GM08714 (cell line): ENCODE measurements around the gene MBOAT2.
"Not testable (repeated sequence)": the region's sequence is repeated elsewhere in the genome, so short reads cannot be mapped to it uniquely, and the experiment has no call there.

Source experiments
- H3K4me3 ChIP-seq: fragments of 200-500 bp; sonication (Bioruptor generic); 2 replicates; pipeline ENCODE4 v1.5.1; 2014; ENCODE audit warnings: mild to moderate bottlenecking, low read length, inconsistent platforms
- ZNF274 ChIP-seq: IDR thresholded peaks from 2 replicates; pipeline ENCODE4 v1.6.1; 2012; ENCODE audit warnings: mild to moderate bottlenecking, low read depth, low read length

Gene MBOAT2

GRCh38 chr2:8966123-8966908 lies 37.2 kb downstream of the MBOAT2 start:
- H3K4me3 ChIP-seq, result no peak overlapping the region
- TF ChIP-seq ZNF274, result no peak

- TF ChIP-seq ZNF274, result no peak
Measured at GRCh38 chr2:8965216-8965969, 38.1 kb downstream of the MBOAT2 start.

GRCh38 chr2:8962890-8963289 lies 40.6 kb downstream of the MBOAT2 start:
- H3K4me3 ChIP-seq, result no peak overlapping the region
- no peak for TF ChIP-seq ZNF274

More at GRCh38 chr2:8965216-8965969, 38.1 kb downstream of the MBOAT2 start:
- H3K4me3 ChIP-seq, result no peak overlapping the region

- no peak for TF ChIP-seq ZNF274
- H3K4me3 ChIP-seq, result no peak overlapping the region
Measured at GRCh38 chr2:8957628-8958027, 45.9 kb downstream of the MBOAT2 start.

- TF ChIP-seq ZNF274, result no peak
Measured at GRCh38 chr2:8956774-8957173, 46.7 kb downstream of the MBOAT2 start.

GRCh38 chr2:8954990-8955389 lies 48.5 kb downstream of the MBOAT2 start:
- TF ChIP-seq ZNF274, result no peak
- H3K4me3 ChIP-seq, result no peak overlapping the region

More at GRCh38 chr2:8956774-8957173, 46.7 kb downstream of the MBOAT2 start:
- no peak overlapping the region for H3K4me3 ChIP-seq

- no peak overlapping the region for H3K4me3 ChIP-seq
- no peak for TF ChIP-seq ZNF274
Measured at GRCh38 chr2:8953525-8953924, 50.0 kb downstream of the MBOAT2 start.

- no peak for TF ChIP-seq ZNF274
- H3K4me3 ChIP-seq, result no peak overlapping the region
Measured at GRCh38 chr2:8939486-8940114, 63.9 kb downstream of the MBOAT2 start.

- no peak overlapping the region for H3K4me3 ChIP-seq
- no peak for TF ChIP-seq ZNF274
Measured at GRCh38 chr2:8938384-8938783, 65.1 kb downstream of the MBOAT2 start.

- no peak for TF ChIP-seq ZNF274
- no peak overlapping the region for H3K4me3 ChIP-seq
Measured at GRCh38 chr2:8935982-8936381, 67.5 kb downstream of the MBOAT2 start.

- TF ChIP-seq ZNF274, result no peak
- no peak overlapping the region for H3K4me3 ChIP-seq
Measured at GRCh38 chr2:8934338-8934737, 69.1 kb downstream of the MBOAT2 start.

- no peak overlapping the region for H3K4me3 ChIP-seq
- no peak for TF ChIP-seq ZNF274
Measured at GRCh38 chr2:8932702-8933101, 70.8 kb downstream of the MBOAT2 start.

GRCh38 chr2:8930185-8930584 lies 73.3 kb downstream of the MBOAT2 start:
- not testable (repeated sequence) for H3K4me3 ChIP-seq

- H3K4me3 ChIP-seq, result no peak overlapping the region
- TF ChIP-seq ZNF274, result no peak
Measured at GRCh38 chr2:8929128-8929527, 74.4 kb downstream of the MBOAT2 start.
